Measurements from ENCODE around the gene SUGCT.
"Not testable (repeated sequence)": the region's sequence is repeated elsewhere in the genome, so short reads cannot be mapped to it uniquely, and the experiment has no call there.

The SUGCT gene

DNA sequence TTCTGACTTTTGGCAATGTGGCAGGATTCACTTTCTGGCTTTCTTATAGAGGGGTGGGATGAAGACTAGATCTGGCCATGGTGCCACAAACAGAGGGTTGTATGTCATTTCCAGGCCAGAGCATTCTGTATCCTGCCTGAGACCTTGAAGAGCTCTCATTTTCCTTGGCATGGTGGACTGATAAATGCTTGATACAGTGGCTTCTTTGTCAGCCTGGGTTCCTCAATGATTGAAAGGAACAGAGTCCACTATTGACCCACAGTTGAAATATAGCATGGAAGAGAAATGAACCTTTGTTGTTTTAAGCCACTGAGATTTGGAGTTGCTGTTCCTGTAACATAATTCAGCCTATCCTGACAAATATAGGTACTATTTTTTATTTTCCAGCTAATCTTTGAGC, 462.7 kb downstream of the SUGCT start:
- no peak overlapping the region for H3K4me3 ChIP-seq (ENCODE audit: low read depth, low read length)
- TF ChIP-seq, protein P1, sequence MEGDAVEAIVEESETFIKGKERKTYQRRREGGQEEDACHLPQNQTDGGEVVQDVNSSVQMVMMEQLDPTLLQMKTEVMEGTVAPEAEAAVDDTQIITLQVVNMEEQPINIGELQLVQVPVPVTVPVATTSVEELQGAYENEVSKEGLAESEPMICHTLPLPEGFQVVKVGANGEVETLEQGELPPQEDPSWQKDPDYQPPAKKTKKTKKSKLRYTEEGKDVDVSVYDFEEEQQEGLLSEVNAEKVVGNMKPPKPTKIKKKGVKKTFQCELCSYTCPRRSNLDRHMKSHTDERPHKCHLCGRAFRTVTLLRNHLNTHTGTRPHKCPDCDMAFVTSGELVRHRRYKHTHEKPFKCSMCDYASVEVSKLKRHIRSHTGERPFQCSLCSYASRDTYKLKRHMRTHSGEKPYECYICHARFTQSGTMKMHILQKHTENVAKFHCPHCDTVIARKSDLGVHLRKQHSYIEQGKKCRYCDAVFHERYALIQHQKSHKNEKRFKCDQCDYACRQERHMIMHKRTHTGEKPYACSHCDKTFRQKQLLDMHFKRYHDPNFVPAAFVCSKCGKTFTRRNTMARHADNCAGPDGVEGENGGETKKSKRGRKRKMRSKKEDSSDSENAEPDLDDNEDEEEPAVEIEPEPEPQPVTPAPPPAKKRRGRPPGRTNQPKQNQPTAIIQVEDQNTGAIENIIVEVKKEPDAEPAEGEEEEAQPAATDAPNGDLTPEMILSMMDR (IDR thresholded peaks at IDR 0.05; ENCODE audit: control insufficient read depth, extremely low read depth, insufficient read depth), result no peak
- no peak for DNase-seq (ENCODE audit: low read depth)

- TF ChIP-seq, protein P1 (IDR thresholded peaks at IDR 0.05; ENCODE audit: control insufficient read depth, extremely low read depth, insufficient read depth), result no peak
- DNase-seq (ENCODE audit: low read depth), result no peak
- H3K4me3 ChIP-seq (ENCODE audit: low read depth, low read length), result no peak overlapping the region
These were observed 464.1 kb downstream of the SUGCT start for GRCh38 chr7:40598915-40599314.

- no peak overlapping the region for H3K4me3 ChIP-seq (ENCODE audit: low read depth, low read length)
- DNase-seq (ENCODE audit: low read depth), result no peak
- TF ChIP-seq, protein P1 (IDR thresholded peaks at IDR 0.05; ENCODE audit: control insufficient read depth, extremely low read depth, insufficient read depth), result no peak
These were observed 465.0 kb downstream of the SUGCT start for GRCh38 chr7:40599836-40600235.

- not testable (repeated sequence) for DNase-seq (ENCODE audit: low read depth); H3K4me3 ChIP-seq (ENCODE audit: low read depth, low read length)
These were observed 467.5 kb downstream of the SUGCT start for GRCh38 chr7:40602351-40602750.

GRCh38 chr7:40604601-40605438, 470.0 kb downstream of the SUGCT start:
- H3K4me3 ChIP-seq (ENCODE audit: low read depth, low read length), result no peak overlapping the region
- TF ChIP-seq, protein P1 (IDR thresholded peaks at IDR 0.05; ENCODE audit: control insufficient read depth, extremely low read depth, insufficient read depth), result peak; percentile 92
- no peak for DNase-seq (ENCODE audit: low read depth)

GRCh38 chr7:40608321-40609075, 473.7 kb downstream of the SUGCT start:
- TF ChIP-seq, protein P1 (IDR thresholded peaks at IDR 0.05; ENCODE audit: control insufficient read depth, extremely low read depth, insufficient read depth), result no peak
- no peak overlapping the region for H3K4me3 ChIP-seq (ENCODE audit: low read depth, low read length)
- DNase-seq (ENCODE audit: low read depth), result no peak

DNA sequence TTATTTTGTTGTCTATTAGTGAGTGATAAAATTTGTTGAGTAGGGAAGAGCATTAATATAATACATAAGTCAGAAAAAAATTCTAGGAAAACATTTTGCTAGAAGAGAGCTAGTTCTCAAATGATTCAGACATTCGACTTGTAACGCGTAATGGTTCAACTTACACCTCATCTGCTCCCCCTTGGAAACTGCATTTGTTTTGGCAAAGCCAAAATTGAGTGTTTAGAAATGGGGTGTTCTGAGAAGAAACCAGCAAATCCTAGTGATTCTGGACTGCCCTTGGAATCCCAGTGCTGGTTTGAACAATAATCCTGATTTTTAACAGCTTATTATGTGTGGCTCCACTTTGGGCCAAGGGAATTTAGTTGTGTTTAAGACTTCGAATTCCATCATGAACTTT, 475.7 kb downstream of the SUGCT start:
- no peak overlapping the region for H3K4me3 ChIP-seq (ENCODE audit: low read depth, low read length)
- no peak for DNase-seq (ENCODE audit: low read depth)
- TF ChIP-seq, protein P1 (IDR thresholded peaks at IDR 0.05; ENCODE audit: control insufficient read depth, extremely low read depth, insufficient read depth), result no peak

Measured in LNCaP clone FGC (cell line).